GM12892 (cell line): ENCODE measurements around the gene F11.

Source experiments
- POLR2A ChIP-seq: IDR thresholded peaks from 2 replicates; pipeline ENCODE4 v1.6.1; 2011; ENCODE audit warnings: low read depth, low read length, control low read depth
- POLR2AphosphoS5 ChIP-seq: IDR thresholded peaks from 2 replicates; pipeline ENCODE4 v1.6.1; 2011; ENCODE audit warnings: low read depth, low read length, control low read depth
- TAF1 ChIP-seq: IDR thresholded peaks from 2 replicates; pipeline ENCODE4 v1.6.1; 2011; ENCODE audit warnings: low read depth, mild to moderate bottlenecking, control low read depth, low read length, borderline replicate concordance

- TF ChIP-seq TAF1 (no peak), POLR2A (no peak), POLR2AphosphoS5 (no peak)
Measured at GRCh38 chr4:186283311-186283710, 17.3 kb downstream of the F11 start.
